NT2/D1 (cell line): ENCODE data around the gene SNX6.

Experiments used
- YY1 ChIP-seq: IDR thresholded peaks from 2 replicates; pipeline ENCODE4 v1.6.1; 2011; ENCODE audit not compliant: insufficient read length, insufficient read depth
- ZNF274 ChIP-seq: IDR thresholded peaks from 2 replicates; pipeline ENCODE4 v1.6.1; 2011; ENCODE audit warnings: mild to moderate bottlenecking, low read depth, low read length

GRCh38 chr14:34562776-34563150 is 67.2 kb downstream of the SNX6 start:
- TF ChIP-seq ZNF274 (no peak), YY1 (no peak)
